GM21526 (cell line): ENCODE results near the gene IFNL1.
"Not testable (repeated sequence)": the region's sequence is repeated elsewhere in the genome, so short reads cannot be mapped to it uniquely, and the experiment has no call there.

Experiments used
- ATAC-seq: cut with Tn5 transposase; IDR thresholded peaks from one replicate; pipeline ENCODE4 v1.9.1; 2021; ENCODE audit warnings: moderate library complexity; ENCODE audit not compliant: unreplicated experiment, low FRiP score

The IFNL1 gene

GRCh38 chr19:39269369-39269768 lies 26.8 kb upstream of the IFNL1 start:
- ATAC-seq = not testable (repeated sequence)

- no peak for ATAC-seq
These were observed 26.0 kb upstream of the IFNL1 start for GRCh38 chr19:39270036-39270871.

- ATAC-seq = not testable (repeated sequence)
These were observed 22.3 kb upstream of the IFNL1 start for GRCh38 chr19:39273859-39274258.

GRCh38 chr19:39275578-39275977 lies 20.6 kb upstream of the IFNL1 start:
- no peak for ATAC-seq

GRCh38 chr19:39276740-39277139 lies 19.5 kb upstream of the IFNL1 start:
- no peak for ATAC-seq

GRCh38 chr19:39277598-39277997 lies 18.6 kb upstream of the IFNL1 start:
- no peak for ATAC-seq

- ATAC-seq = no peak
These were observed 14.2 kb upstream of the IFNL1 start for GRCh38 chr19:39282021-39282420.

- no peak for ATAC-seq
These were observed 12.2 kb upstream of the IFNL1 start for GRCh38 chr19:39284032-39284431.

GRCh38 chr19:39293394-39293793 lies 2.8 kb upstream of the IFNL1 start:
- no peak for ATAC-seq

GRCh38 chr19:39296906-39297305 lies 699 bp downstream of the IFNL1 start:
- no peak for ATAC-seq

- no peak for ATAC-seq
These were observed 1.9 kb downstream of the IFNL1 start for GRCh38 chr19:39297931-39298634.

GRCh38 chr19:39299404-39299803 lies 3.2 kb downstream of the IFNL1 start:
- ATAC-seq = no peak

- no peak for ATAC-seq
These were observed 3.6 kb downstream of the IFNL1 start for GRCh38 chr19:39299832-39300231.

GRCh38 chr19:39301021-39301420 lies 4.8 kb downstream of the IFNL1 start:
- no peak for ATAC-seq

GRCh38 chr19:39301562-39301961 lies 5.4 kb downstream of the IFNL1 start:
- ATAC-seq = no peak

- ATAC-seq = no peak
These were observed 7.4 kb downstream of the IFNL1 start for GRCh38 chr19:39303373-39304184.

- no peak for ATAC-seq
These were observed 7.9 kb downstream of the IFNL1 start for GRCh38 chr19:39304185-39304513.

GRCh38 chr19:39304701-39305571 lies 8.7 kb downstream of the IFNL1 start:
- no peak for ATAC-seq

GRCh38 chr19:39306075-39306474 lies 9.9 kb downstream of the IFNL1 start:
- ATAC-seq = no peak
